HCT116 (cell line): Measurements from ENCODE around the gene CD160. TPM values are rescaled to one million over a fixed set of nuclear protein-coding genes. Genes with fewer than 3 reads are reported as not detected.

Experiments used
- ATAC-seq: fragments of 200-7000 bp; cut with Tn5 transposase; 2 replicates; pipeline ENCODE4 v1.9.1; 2020; ENCODE audit warnings: mild to moderate bottlenecking, moderate library complexity
- BruUV-seq: library from RNA; stranded (reverse); fragments of 400-500 nt; replicated peaks from 2 replicates; lab custom pipeline; 2021; lab: Mats Ljungman, UMichigan
- CTCF ChIA-PET: fragments of 300-600 bp; sonication (Branson Sonifier 250); formaldehyde crosslinking; loops from one replicate; lab custom pipeline; 2021; ENCODE audit warnings: antibody characterized with exemption; lab: Charles Lee
- POLR2A ChIA-PET: fragments of 300-600, 350-600 bp; sonication (Branson Sonifier 250); formaldehyde crosslinking; loops from one replicate; lab custom pipeline; 2021; ENCODE audit warnings: antibody characterized with exemption; lab: Charles Lee
- RAD21 ChIA-PET, 2 experiments: fragments of 300-600 bp; sonication (Branson Sonifier 250); formaldehyde crosslinking; loops; one replicate each; lab custom pipeline; 2023; ENCODE audit warnings: low total read pairs in 2 of 2; ENCODE audit not compliant: uncharacterized antibody in 2 of 2, unreplicated experiment in 2 of 2, low non-redundant PET in 1 of 2; lab: Charles Lee
- DNase-seq: peaks from one replicate; pipeline ENCODE4 v3.0.0-alpha.2; 2010; ENCODE audit warnings: low read depth, low spot score
- H2AFZ ChIP-seq: fragments of 200-600 bp; shearing (Covaris generic), sonication (generic); 2 replicates; pipeline ENCODE4 v1.6.1; 2017; ENCODE audit warnings: low read depth, mixed run types, mixed read lengths, antibody characterized with exemption, low read length; ENCODE audit not compliant: poor library complexity, severe bottlenecking
- H3K27ac ChIP-seq: 2 replicates; pipeline ENCODE4 v1.5.1; 2012; ENCODE audit warnings: low read depth, low read length
- H3K27me3 ChIP-seq: fragments of 200-600 bp; sonication (generic); 2 replicates; pipeline ENCODE4 v1.6.1; 2016; ENCODE audit warnings: mixed run types, low read length, mixed read lengths; ENCODE audit not compliant: insufficient read depth
- H3K36me3 ChIP-seq, 2 experiments: fragments of 200-500 bp in 1 of 2; fragments of 200-600 bp in 1 of 2; sonication (Bioruptor generic) in 1 of 2; sonication (generic) in 1 of 2; 2 replicates each; pipeline versions ENCODE4 v1.5.1 to v1.6.1; 2014 to 2016; ENCODE audit warnings: low read length in 2 of 2, inconsistent platforms in 1 of 2, mixed read lengths in 1 of 2, mixed run types in 1 of 2; ENCODE audit not compliant: insufficient read depth in 2 of 2, control insufficient read depth in 1 of 2
- H3K4me1 ChIP-seq, 2 experiments: fragments of 200-600 bp in 1 of 2; sonication (generic) in 1 of 2; 2 replicates each; pipeline versions ENCODE4 v1.5.1 to v1.6.1; 2012 to 2017; ENCODE audit warnings: low read length in 2 of 2, inconsistent platforms in 1 of 2, mild to moderate bottlenecking in 1 of 2, mixed read lengths in 1 of 2, mixed run types in 1 of 2, moderate library complexity in 1 of 2; ENCODE audit not compliant: insufficient read depth in 2 of 2, control insufficient read depth in 1 of 2
- H3K4me2 ChIP-seq: fragments of 200-600 bp; sonication (generic); 2 replicates; pipeline ENCODE4 v1.6.1; 2017; ENCODE audit warnings: mixed run types, low read length, mixed read lengths
- H3K4me3 ChIP-seq, 2 experiments: fragments of 200-600 bp in 1 of 2; sonication (generic) in 1 of 2; replicated peaks in 1 of 2; 2 replicates each; pipeline ENCODE4 v1.5.1; 2011 to 2016; ENCODE audit warnings: low read length in 2 of 2, control low read depth in 1 of 2, low read depth in 1 of 2, mild to moderate bottlenecking in 1 of 2, mixed read lengths in 1 of 2, mixed run types in 1 of 2
- H3K79me2 ChIP-seq: fragments of 200-600 bp; sonication (generic); 2 replicates; pipeline ENCODE4 v1.6.1; 2017; ENCODE audit warnings: mild to moderate bottlenecking, mixed run types, low read length, moderate library complexity, mixed read lengths; ENCODE audit not compliant: insufficient read depth
- H3K9ac ChIP-seq: fragments of 200-600 bp; sonication (generic); 2 replicates; pipeline ENCODE4 v1.6.1; 2016; ENCODE audit warnings: low read length, mixed read lengths
- H3K9me2 ChIP-seq: fragments of 200-600 bp; sonication (generic), shearing (Covaris generic); 2 replicates; pipeline ENCODE4 v1.6.1; 2017; ENCODE audit warnings: mixed run types, mild to moderate bottlenecking, moderate library complexity; ENCODE audit not compliant: insufficient read depth
- H3K9me3 ChIP-seq, 2 experiments: fragments of 200-500 bp in 1 of 2; fragments of 200-600 bp in 1 of 2; sonication (Bioruptor generic) in 1 of 2; sonication (generic) in 1 of 2; 2 replicates each; pipeline ENCODE4 v1.6.1; 2014 to 2017; ENCODE audit warnings: low read length in 2 of 2, mixed read lengths in 2 of 2, inconsistent platforms in 1 of 2, low read depth in 1 of 2, mild to moderate bottlenecking in 1 of 2, mixed run types in 1 of 2, moderate library complexity in 1 of 2; ENCODE audit not compliant: control insufficient read depth in 1 of 2, insufficient read depth in 1 of 2
- H4K20me1 ChIP-seq: fragments of 200-600 bp; sonication (generic), shearing (Covaris generic); 2 replicates; pipeline ENCODE4 v1.6.1; 2017; ENCODE audit warnings: mixed run types, mild to moderate bottlenecking, moderate library complexity; ENCODE audit not compliant: insufficient read depth
- CBX3 ChIP-seq: IDR thresholded peaks from 2 replicates; pipeline ENCODE4 v1.6.1; 2012; ENCODE audit warnings: low read depth
- CEBPB ChIP-seq: IDR thresholded peaks from 2 replicates; pipeline ENCODE4 v1.6.1; 2012; ENCODE audit warnings: low read depth
- CTCF ChIP-seq, 3 experiments: fragments of 200-600 bp in 1 of 3; sonication (generic) in 1 of 3; IDR thresholded peaks in 2 of 3; conservative IDR thresholded peaks in 1 of 3; 2 replicates each; pipeline ENCODE4 v1.5.1; 2012 to 2017; ENCODE audit warnings: low read depth in 2 of 3, low read length in 2 of 3, antibody characterized with exemption in 1 of 3, borderline replicate concordance in 1 of 3, control low read depth in 1 of 3, mild to moderate bottlenecking in 1 of 3, mixed read lengths in 1 of 3, mixed run types in 1 of 3, moderate library complexity in 1 of 3; ENCODE audit not compliant: insufficient read depth in 1 of 3
- EGR1 ChIP-seq: IDR thresholded peaks from 2 replicates; pipeline ENCODE4 v1.6.1; 2012; ENCODE audit warnings: low read depth
- ELF1 ChIP-seq: IDR thresholded peaks from 2 replicates; pipeline ENCODE4 v1.6.1; 2012; ENCODE audit warnings: low read depth, borderline replicate concordance
- EZH2phosphoT487 ChIP-seq: fragments of 200-600 bp; IDR thresholded peaks from 2 replicates; pipeline ENCODE4 v1.6.1; 2018; ENCODE audit warnings: antibody characterized with exemption, borderline replicate concordance
- FOSL1 ChIP-seq: IDR thresholded peaks from 2 replicates; pipeline ENCODE4 v1.6.1; 2012; ENCODE audit warnings: low read depth
- MAX ChIP-seq: IDR thresholded peaks from 2 replicates; pipeline ENCODE4 v1.6.1; 2012
- POLR2A ChIP-seq: IDR thresholded peaks from 2 replicates; pipeline ENCODE4 v1.7.0; 2011; ENCODE audit warnings: borderline replicate concordance; ENCODE audit not compliant: insufficient read depth, insufficient read length; ENCODE audit errors: extremely low read depth
- POLR2AphosphoS5 ChIP-seq: IDR thresholded peaks from 2 replicates; pipeline ENCODE4 v1.6.1; 2011; ENCODE audit warnings: mild to moderate bottlenecking, low read depth, low read length, moderate library complexity
- REST ChIP-seq: IDR thresholded peaks from 2 replicates; pipeline ENCODE4 v1.6.1; 2012; ENCODE audit warnings: low read depth
- SIN3A ChIP-seq: IDR thresholded peaks from 2 replicates; pipeline ENCODE4 v1.6.1; 2012; ENCODE audit warnings: low read depth
- SP1 ChIP-seq: IDR thresholded peaks from 2 replicates; pipeline ENCODE4 v1.6.1; 2012; ENCODE audit warnings: low read depth
- ZNF274 ChIP-seq: fragments of 200-500 bp; sonication (Bioruptor generic); IDR thresholded peaks from 2 replicates; pipeline ENCODE4 v1.6.1; 2014; ENCODE audit warnings: mild to moderate bottlenecking, low read depth, low read length, inconsistent platforms
- intact Hi-C: fragments of 100-400 bp; cut with micrococcal nuclease; formaldehyde crosslinking; loops from 2 replicates; pipeline ENCODE4 v1.10.0; 2022
- total RNA-seq: library from RNA; stranded (reverse); gene quantifications from one replicate; pipeline ENCODE4 v1.2.1, GENCODE V29; 2021; ENCODE audit not compliant: unreplicated experiment

CD160 gene
- total RNA-seq, 1 experiment from 2014 or later: not detected

GRCh38 chr1:145758575-145758974 lies 39.3 kb downstream of the CD160 start:
- no peak for ATAC-seq
- no peak for TF ChIP-seq ELF1
- no peak for TF ChIP-seq SP1
- no peak for TF ChIP-seq CEBPB
- TF ChIP-seq CBX3: no peak
- no peak for TF ChIP-seq ZNF274
- TF ChIP-seq CTCF (IDR thresholded peaks at IDR 0.05 in 2 of 3, conservative IDR thresholded peaks at IDR 0.05 in 1 of 3; ENCODE audit: borderline replicate concordance in 1 of 3, insufficient read depth in 1 of 3, low read depth in 2 of 3, low read length in 2 of 3): no peak
- TF ChIP-seq MAX: no peak
- TF ChIP-seq FOSL1: no peak
- no peak for TF ChIP-seq POLR2AphosphoS5

GRCh38 chr1:145759721-145760120 lies 40.4 kb downstream of the CD160 start:
- no peak overlapping the region for H3K4me2 ChIP-seq
- no peaks in the 10 kb centered on the region for H3K27me3 ChIP-seq
- POLR2A ChIA-PET: no interaction called here
- no peak overlapping the region for H3K9ac ChIP-seq
- RAD21 ChIA-PET: no interaction called here
- DNase-seq: no peak
- no peak overlapping the region for H3K27ac ChIP-seq
- H3K79me2 ChIP-seq: no peaks in the 10 kb centered on the region
- no peaks in the 10 kb centered on the region for H4K20me1 ChIP-seq
- H3K9me3 ChIP-seq: peaks cover 0 to 4% of the 10 kb centered on the region in 2 experiments; a peak in 1 of 4 replicates
- no peak for ATAC-seq
- no peaks in the 10 kb centered on the region for H3K9me2 ChIP-seq
- intact Hi-C loops: no loop called here
- no peaks in the 10 kb centered on the region for H3K4me1 ChIP-seq
- BruUV-seq: no TSS peak
- H2AFZ ChIP-seq: no peak overlapping the region
- CTCF ChIA-PET: no interaction called here
- peaks cover 0 to 8% of the 10 kb centered on the region in 2 experiments; a peak in 1 of 4 replicates for H3K36me3 ChIP-seq
- H3K4me3 ChIP-seq: no peak overlapping the region
- no peak for TF ChIP-seq SP1
- no peak for TF ChIP-seq EGR1
- no peak for TF ChIP-seq CTCF (IDR thresholded peaks at IDR 0.05 in 2 of 3, conservative IDR thresholded peaks at IDR 0.05 in 1 of 3; ENCODE audit: borderline replicate concordance in 1 of 3, insufficient read depth in 1 of 3, low read depth in 2 of 3, low read length in 2 of 3)
- TF ChIP-seq REST: no peak
- TF ChIP-seq POLR2A: no peak
- no peak for TF ChIP-seq SIN3A
- no peak for TF ChIP-seq EZH2phosphoT487

More at GRCh38 chr1:145758575-145758974, 39.3 kb downstream of the CD160 start:
- Histone ChIP-seq H2AFZ (no peak overlapping the region), H3K27ac (no peak overlapping the region), H4K20me1 (no peaks in the 10 kb centered on the region), H3K4me1 (no peaks in the 10 kb centered on the region), H3K79me2 (no peaks in the 10 kb centered on the region), H3K9me2 (no peaks in the 10 kb centered on the region), H3K36me3 (peaks cover 0 to 8% of the 10 kb centered on the region in 2 experiments; a peak in 1 of 4 replicates), H3K4me3 (no peak overlapping the region), H3K9ac (no peak overlapping the region), H3K9me3 (peaks cover 0 to 4% of the 10 kb centered on the region in 2 experiments; a peak in 1 of 4 replicates), H3K27me3 (no peaks in the 10 kb centered on the region), H3K4me2 (no peak overlapping the region)
- no TSS peak for BruUV-seq
- ChIA-PET CTCF (no interaction called here), POLR2A (no interaction called here), RAD21 (no interaction called here)
- DNase-seq: no peak
- intact Hi-C loops: no loop called here
